ENCODE results near the gene PRG2.

PRG2 gene

DNA sequence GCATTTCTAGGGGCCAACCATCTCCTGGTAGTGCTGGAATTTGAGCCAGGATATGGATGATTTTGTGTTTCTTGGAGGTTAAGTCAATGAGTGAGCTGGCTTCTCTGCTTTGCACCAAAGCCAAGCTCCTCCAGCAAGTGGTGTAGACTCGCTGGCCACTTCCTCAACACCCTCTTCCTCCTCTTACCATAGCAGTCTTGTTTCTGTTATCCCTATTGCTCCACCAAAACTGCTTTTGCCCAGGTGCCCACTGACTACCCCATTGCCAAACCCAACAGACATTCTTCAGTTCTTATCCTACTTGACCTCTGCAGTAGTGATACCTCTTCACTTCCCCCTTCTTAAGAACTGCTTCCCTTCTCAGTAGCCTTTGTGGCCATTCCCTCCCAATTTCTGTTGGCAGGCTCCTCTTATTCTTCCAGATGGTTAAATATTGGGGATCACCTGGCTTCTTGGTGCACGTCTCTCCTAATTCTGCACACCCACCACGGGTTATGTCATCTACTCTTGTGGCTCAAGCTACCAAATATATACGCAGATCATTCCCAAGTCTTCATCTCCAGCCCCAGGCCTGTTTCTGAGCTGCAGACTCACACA, 7.0 kb upstream of the PRG2 start:
- CTCF ChIA-PET = no interaction called here

DNA sequence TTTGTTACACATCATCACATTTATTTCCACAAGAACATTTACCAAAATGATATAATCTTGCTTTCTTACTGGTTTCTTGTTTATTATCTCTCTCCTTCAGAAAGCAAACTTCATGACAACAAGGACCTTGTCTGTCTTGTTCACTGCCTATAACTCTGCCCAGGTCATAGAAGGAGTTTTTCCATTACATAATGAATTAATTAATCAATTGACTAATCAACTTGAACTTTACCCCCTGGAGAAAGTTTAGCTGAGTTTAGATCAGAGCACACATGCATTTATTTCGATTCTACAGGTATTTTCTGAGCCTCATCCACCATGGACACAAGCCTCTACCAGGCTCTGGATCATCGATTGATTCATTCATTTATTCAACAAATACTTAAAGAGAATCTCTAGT, 6.3 kb upstream of the PRG2 start:
- no peaks in the 10 kb centered on the region for H3K36me3 Mint-ChIP-seq
- no peak for DNase-seq
- no peak overlapping the region for H3K4me3 Mint-ChIP-seq
- H3K27ac Mint-ChIP-seq = no peak overlapping the region
- H3K9me3 Mint-ChIP-seq = no peaks in the 10 kb centered on the region
- CTCF ChIA-PET = no interaction called here
- no peaks in the 10 kb centered on the region for H3K27me3 Mint-ChIP-seq
- H3K4me1 Mint-ChIP-seq = no peaks in the 10 kb centered on the region

More for the DNA sequence above, 7.0 kb upstream of the PRG2 start:
- H3K4me1 Mint-ChIP-seq = no peaks in the 10 kb centered on the region
- H3K9me3 Mint-ChIP-seq = no peaks in the 10 kb centered on the region
- no peaks in the 10 kb centered on the region for H3K36me3 Mint-ChIP-seq
- no peaks in the 10 kb centered on the region for H3K27me3 Mint-ChIP-seq
- H3K27ac Mint-ChIP-seq = no peak overlapping the region
- no peak overlapping the region for H3K4me3 Mint-ChIP-seq
- no peak for DNase-seq

DNA sequence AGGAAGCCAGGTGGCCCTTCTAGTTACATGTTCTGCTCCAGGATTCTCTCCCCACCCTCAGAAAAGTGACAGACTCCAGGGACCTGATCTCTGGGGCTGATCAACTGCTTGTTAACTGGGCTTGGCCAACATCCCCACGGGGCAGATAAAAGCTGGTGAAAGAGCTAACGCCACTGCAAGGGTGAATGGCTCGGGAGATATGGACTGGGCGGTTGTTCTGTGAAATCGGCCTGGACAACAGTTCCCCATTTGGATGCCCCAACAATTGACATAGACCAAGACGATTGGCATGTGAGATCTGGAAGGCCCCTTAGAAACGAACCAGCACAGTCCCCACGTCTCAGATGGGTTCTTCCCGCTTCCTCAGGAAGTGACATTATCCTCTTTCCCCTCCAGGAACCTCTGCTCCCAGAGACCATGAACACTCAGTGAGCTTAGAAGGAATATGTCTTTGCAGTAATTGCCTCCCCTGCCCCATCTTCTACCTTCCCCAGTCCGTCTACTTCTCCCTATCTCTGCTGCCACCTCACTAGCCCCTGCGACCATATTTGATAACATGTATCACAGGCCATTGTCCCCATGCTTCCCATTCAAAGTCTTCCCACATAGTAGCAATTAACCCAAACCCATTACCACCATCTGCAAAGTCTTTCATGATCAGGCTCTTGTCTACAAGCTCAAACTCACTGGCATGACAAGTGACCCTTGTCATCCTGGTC, 5.6 kb upstream of the PRG2 start:
- Mint-ChIP-seq H3K4me1 (no peaks in the 10 kb centered on the region), H3K4me3 (no peak overlapping the region), H3K27ac (no peak overlapping the region), H3K9me3 (no peaks in the 10 kb centered on the region), H3K27me3 (no peaks in the 10 kb centered on the region), H3K36me3 (no peaks in the 10 kb centered on the region)
- DNase-seq = no peak
- CTCF ChIA-PET = interaction anchor here (2.3 kb wide), 1 partner anchor 62 kb away, joined by 7 read pairs; no protein-coding TSS in a partner anchor

DNA sequence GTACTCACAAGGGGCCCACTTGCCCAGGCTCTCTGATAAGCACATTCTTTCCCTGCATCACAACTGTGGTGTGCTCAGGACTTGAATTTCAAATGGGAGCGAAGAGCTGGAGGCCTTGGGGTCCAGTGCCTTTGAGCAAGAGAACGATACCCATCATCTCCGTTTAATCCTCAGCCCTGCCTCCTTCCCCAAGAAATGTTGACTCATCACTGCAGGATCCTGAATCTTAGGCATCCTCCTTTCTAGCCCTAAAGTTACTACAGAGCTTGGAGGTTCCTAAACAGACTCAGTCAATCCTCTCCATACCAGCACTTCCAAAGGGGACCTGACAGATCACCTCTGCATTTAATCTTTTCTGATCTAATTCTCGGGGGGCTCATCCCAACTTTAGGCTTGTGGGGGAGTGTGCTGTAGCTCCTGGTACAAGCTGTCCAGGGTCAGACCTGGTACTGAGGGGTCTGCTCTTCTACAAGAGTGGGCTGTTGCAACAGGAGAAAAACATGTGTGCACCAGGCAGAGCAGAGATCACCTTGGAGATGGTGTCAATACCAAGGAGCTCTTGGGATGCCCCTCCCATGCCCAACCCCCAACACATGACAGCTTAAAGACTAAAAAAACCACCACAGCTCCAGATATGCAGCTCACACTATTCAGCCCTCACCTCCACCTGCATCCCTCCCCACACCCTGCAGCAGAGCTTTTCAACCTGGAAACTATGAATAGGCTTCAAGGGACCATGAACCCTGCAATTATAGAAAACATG, 3.9 kb upstream of the PRG2 start:
- H3K27me3 Mint-ChIP-seq = peaks cover 4% of the 10 kb centered on the region
- CTCF ChIA-PET = interaction anchor here (2.3 kb wide), 1 partner anchor 63 kb away, joined by 7 read pairs; no protein-coding TSS in a partner anchor
- no peak overlapping the region for H3K27ac Mint-ChIP-seq
- DNase-seq = no peak
- H3K9me3 Mint-ChIP-seq = no peaks in the 10 kb centered on the region
- H3K4me3 Mint-ChIP-seq = no peak overlapping the region
- no peaks in the 10 kb centered on the region for H3K4me1 Mint-ChIP-seq
- H3K36me3 Mint-ChIP-seq = no peaks in the 10 kb centered on the region

DNA sequence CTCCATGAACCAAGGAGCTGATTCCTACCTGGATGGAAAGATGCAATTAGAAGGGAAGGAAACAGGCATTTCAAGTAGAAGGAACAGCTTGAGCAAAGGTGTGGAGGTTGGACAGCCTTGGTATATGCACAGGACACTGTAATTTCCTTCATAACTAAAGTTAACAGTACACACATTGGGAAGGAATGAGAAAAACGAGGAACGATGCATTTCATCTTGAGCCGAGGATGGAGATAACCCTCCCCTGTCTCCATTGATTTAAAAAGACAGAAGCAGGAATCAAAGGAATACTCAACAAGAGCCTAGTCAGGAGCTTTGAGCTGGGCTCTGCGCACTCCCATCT, 2.3 kb upstream of the PRG2 start:
- peaks cover 4% of the 10 kb centered on the region for H3K27me3 Mint-ChIP-seq
- H3K4me3 Mint-ChIP-seq = no peak overlapping the region
- CTCF ChIA-PET = interaction anchor here (0.6 to 1.0 kb wide), 3 partner anchors 26 to 88 kb away, joined by 3 read pairs; no protein-coding TSS in a partner anchor
- DNase-seq = no peak
- no peaks in the 10 kb centered on the region for H3K4me1 Mint-ChIP-seq
- no peaks in the 10 kb centered on the region for H3K36me3 Mint-ChIP-seq
- H3K27ac Mint-ChIP-seq = no peak overlapping the region
- H3K9me3 Mint-ChIP-seq = no peaks in the 10 kb centered on the region

DNA sequence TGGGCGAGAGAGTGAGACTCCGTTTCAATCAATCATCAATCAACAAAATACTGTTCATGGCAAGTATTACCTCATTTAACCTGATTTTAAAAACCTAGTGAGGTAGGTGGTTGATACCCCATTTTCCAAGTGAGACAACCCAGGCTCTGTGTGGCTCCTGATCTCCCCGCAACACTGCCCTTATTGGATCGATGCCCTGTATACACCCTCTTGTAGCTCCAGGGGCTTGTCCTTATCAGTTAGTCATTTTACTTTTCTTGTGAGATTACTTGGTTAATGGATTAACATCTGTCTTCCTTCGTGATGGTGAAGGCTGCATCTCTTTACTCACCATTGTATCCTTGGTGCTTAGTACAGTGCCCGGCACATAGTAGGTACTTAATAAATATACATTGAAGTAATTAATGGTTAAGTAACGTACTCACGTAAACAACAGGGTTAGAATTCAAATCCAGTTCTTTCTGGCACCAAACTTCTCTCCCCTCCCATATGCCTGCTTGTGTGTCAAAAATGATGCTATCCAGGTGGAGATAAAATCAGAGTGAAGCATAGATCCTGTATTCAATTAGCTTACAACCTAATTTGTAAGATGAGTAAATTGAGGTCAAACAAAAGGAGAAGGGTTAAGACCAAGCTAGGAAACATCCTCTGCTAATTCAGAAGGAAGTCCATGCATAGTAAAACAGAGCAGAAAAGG, 1.8 kb upstream of the PRG2 start:
- CTCF ChIA-PET = interaction anchor here (0.9 to 1.0 kb wide), 2 partner anchors 89 to 101 kb away, joined by 3 read pairs; no protein-coding TSS in a partner anchor
- Mint-ChIP-seq H3K27ac (no peak overlapping the region), H3K27me3 (peaks cover 4% of the 10 kb centered on the region), H3K4me1 (no peaks in the 10 kb centered on the region), H3K4me3 (no peak overlapping the region), H3K9me3 (no peaks in the 10 kb centered on the region), H3K36me3 (no peaks in the 10 kb centered on the region)
- DNase-seq = no peak

DNA sequence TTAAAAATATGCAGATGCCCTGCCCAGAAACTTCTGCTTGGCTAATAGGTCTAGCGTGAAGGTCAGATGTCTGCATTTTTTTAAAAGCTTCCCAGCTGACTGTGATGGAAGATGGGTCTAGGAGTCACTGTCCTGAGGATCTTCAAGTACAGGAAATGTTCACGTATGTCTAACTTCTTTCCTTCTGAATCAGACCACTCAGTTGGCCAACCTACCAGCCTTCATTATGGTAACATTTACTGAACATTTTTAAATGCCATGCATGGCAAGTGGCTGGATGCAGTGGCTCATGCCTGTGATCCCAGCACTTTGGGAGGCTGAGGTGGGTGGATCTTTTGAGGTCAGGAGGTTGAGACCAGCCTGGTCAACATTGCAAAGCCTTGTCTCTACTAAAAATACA, 1.1 kb upstream of the PRG2 start:
- no peak overlapping the region for H3K27ac Mint-ChIP-seq
- H3K36me3 Mint-ChIP-seq = no peaks in the 10 kb centered on the region
- no peaks in the 10 kb centered on the region for H3K4me1 Mint-ChIP-seq
- no peak overlapping the region for H3K4me3 Mint-ChIP-seq
- DNase-seq = no peak
- H3K9me3 Mint-ChIP-seq = no peaks in the 10 kb centered on the region
- CTCF ChIA-PET = interaction anchor here (1.0 kb wide), 1 partner anchor 102 kb away, joined by 3 read pairs; no protein-coding TSS in a partner anchor
- H3K27me3 Mint-ChIP-seq = peaks cover 4% of the 10 kb centered on the region

DNA sequence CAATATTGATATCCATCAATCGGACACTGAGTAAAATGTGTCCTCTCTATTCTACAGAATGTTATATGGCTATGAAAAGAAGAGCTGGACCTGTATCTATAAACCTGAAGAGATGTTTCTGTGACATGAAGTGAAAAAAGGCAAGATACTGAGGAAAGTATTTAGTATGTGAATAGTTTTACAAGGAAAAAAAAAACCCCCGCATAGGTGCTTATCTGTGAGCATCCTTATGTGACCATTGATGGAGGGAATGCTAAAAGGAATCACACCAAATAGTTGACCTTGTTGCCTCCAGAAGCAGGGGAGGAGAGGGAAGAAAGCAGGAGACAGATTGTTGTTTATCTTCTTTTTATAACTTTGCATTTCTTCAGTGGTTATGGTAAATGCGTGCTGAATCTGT, 661 bp upstream of the PRG2 start:
- H3K27ac Mint-ChIP-seq = no peak overlapping the region
- no peaks in the 10 kb centered on the region for H3K36me3 Mint-ChIP-seq
- CTCF ChIA-PET = interaction anchor here (1.0 kb wide), 1 partner anchor 102 kb away, joined by 3 read pairs; no protein-coding TSS in a partner anchor

DNA sequence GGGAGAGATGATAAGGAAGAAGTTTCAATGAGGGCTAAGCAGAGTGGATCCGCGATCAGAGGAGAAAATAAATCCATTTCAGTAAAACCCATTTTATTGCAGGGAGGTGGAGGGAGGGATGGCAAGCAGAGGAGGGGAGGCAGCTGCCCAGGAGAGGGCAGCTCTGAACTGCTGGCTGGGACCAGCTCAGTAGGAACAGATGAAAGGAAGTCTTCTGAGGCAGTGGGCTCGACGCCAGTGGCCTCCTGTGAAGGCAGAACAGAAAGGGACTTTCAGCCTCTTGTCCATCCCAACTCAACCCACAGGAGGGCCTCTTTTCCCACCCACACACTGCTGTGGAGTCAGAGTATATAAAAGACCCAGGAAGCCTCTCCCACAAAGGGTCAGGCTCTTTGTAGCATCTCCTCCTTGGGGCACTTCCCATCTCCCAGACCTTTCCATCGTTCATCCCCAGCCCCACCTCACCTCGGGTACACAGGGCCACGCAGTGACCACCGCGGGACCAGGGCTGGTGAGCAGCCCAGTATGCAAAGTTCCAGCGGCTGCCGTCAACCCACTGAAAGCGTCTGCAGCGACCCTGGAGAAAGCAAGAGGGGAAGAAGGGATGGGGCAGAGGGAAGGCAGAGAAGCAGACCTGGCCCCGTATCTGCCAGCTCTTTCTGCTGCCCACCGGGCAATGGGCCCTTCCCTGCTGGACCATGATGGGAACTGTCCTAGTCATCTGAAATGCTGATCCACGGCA, 3.0 kb downstream of the PRG2 start:
- H3K4me3 Mint-ChIP-seq = no peak overlapping the region
- H3K9me3 Mint-ChIP-seq = no peaks in the 10 kb centered on the region
- CTCF ChIA-PET = no interaction called here
- no peaks in the 10 kb centered on the region for H3K36me3 Mint-ChIP-seq
- H3K27me3 Mint-ChIP-seq = peaks cover 12% of the 10 kb centered on the region
- DNase-seq = no peak
- H3K4me1 Mint-ChIP-seq = no peaks in the 10 kb centered on the region
- no peak overlapping the region for H3K27ac Mint-ChIP-seq

More for the DNA sequence above, 661 bp upstream of the PRG2 start:
- DNase-seq = no peak
- Mint-ChIP-seq H3K9me3 (no peaks in the 10 kb centered on the region), H3K4me3 (no peak overlapping the region), H3K27me3 (peaks cover 4% of the 10 kb centered on the region), H3K4me1 (no peaks in the 10 kb centered on the region)

DNA sequence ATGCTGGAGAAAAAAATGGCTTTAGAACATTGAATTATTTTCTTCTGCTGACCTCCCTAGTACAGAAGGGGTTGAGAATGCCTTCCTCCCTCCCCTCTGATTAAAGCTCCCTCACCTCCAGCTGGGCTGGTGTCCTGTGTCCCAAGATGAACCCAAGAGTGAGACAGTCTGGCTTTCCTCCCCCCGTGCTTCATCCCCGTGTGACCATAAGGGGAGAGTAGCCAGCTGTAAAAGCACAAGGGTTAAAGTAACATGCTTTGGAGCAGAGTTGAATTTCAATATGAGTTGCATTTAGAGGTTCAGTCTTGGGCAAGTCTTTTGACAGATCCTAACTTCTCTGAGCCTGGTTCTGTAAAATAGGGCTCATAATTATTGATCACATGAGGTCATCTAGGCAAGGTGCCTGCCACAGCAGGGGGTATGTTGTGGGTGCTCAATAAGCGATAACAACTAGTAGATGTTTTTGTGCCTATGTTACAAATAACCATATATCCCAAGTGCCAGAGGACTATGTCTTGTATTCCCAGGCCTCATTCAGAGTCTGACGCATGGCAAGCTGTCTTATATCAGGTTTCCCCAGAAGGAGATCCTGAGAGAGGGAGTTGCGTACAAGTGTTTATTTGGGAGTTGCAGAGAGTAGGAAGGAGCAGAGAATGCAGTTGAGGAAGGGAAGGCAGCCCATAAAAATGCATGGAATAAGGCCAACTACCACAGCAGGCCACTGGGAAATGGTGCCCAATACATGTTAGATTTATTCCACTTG, 4.1 kb downstream of the PRG2 start:
- peaks cover 22% of the 10 kb centered on the region for H3K27me3 Mint-ChIP-seq
- no peaks in the 10 kb centered on the region for H3K9me3 Mint-ChIP-seq
- no peak overlapping the region for H3K27ac Mint-ChIP-seq
- H3K4me3 Mint-ChIP-seq = no peak overlapping the region
- no peaks in the 10 kb centered on the region for H3K4me1 Mint-ChIP-seq
- CTCF ChIA-PET = no interaction called here
- H3K36me3 Mint-ChIP-seq = no peaks in the 10 kb centered on the region
- no peak for DNase-seq

DNA sequence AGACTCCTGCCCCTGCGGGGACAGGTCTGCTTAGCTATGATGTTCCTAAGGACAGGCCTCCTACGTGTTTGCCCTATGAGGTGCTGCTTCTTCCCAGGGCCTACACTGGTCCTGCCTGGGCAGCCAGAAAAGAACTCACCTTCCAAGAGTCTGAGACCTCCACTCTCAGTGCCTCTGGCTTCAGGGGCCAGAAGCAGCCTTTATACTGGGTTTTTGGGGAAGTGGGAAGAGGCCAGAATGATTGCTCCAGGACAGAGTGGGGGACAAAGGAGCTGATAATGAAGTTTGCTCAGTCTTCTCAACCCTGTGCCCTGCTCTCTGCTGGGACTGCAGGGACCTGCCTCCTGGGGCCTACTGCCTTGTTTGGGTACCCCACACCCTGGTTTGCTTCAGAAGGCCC, 9.5 kb downstream of the PRG2 start, which contains the start of gene PRG3:
Gene PRG3, minus strand, starts transcription at position 176 of the 400 bp plus-strand sequence. CDS start 442 bp downstream, outside the sequence.
- no peak within 1 kb of the TSS for H3K27ac Mint-ChIP-seq
- H3K4me3 Mint-ChIP-seq = no peak within 1 kb of the TSS
- no peaks in the 10 kb centered on the region for H3K4me1 Mint-ChIP-seq
- H3K9me3 Mint-ChIP-seq = no peaks in the 10 kb centered on the region
- peaks cover 51% of the 10 kb centered on the region for H3K27me3 Mint-ChIP-seq
- no peak for DNase-seq
- no peaks in the 10 kb centered on the region for H3K36me3 Mint-ChIP-seq
- CTCF ChIA-PET = no interaction called here

DNA sequence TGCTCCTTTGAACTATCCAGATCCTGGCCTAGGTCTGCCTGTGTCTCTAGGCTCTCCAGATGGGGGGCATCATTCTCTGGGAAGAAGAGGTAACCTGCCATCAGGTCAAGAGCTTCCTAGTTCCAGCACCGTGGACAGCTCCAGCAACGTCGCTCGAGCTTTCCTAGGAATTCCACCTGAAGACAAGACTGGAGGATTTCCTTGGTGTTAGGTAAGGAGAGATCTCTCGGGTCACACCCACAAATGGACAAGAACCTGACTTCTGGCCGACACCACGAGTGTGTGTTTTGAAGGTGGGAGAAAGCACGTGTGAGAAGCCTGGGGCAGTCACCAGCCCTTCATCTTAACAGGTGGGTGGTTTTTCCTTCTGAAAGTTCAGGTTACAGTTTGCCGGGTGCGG, 10.7 kb downstream of the PRG2 start:
- Mint-ChIP-seq H3K4me3 (no peak overlapping the region), H3K4me1 (no peaks in the 10 kb centered on the region), H3K36me3 (no peaks in the 10 kb centered on the region), H3K9me3 (no peaks in the 10 kb centered on the region), H3K27ac (no peak overlapping the region), H3K27me3 (peaks cover 51% of the 10 kb centered on the region)
- DNase-seq = no peak
- CTCF ChIA-PET = no interaction called here

DNA sequence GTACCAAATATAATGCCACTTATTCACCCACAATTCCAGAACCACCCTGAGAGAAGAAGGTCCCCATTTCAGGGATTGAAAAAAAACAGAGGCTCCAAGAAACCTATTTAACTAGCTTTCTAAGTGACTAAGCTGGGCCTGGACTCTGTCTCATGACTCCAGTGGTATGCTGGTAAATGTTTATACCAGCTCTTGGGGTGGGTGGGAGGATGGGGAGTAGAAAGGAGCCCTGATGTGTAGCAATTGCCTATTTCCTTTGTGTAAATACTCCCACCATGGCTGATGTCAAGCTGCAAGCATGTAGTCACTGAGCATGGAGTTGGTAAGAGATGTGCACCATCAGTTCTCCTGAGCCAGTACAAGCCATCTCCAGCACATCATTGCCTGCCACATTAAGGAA, 12.3 kb downstream of the PRG2 start:
- Mint-ChIP-seq H3K27ac (no peak overlapping the region), H3K4me3 (no peak overlapping the region), H3K27me3 (peaks cover 47% of the 10 kb centered on the region), H3K36me3 (no peaks in the 10 kb centered on the region), H3K4me1 (no peaks in the 10 kb centered on the region), H3K9me3 (no peaks in the 10 kb centered on the region)
- CTCF ChIA-PET = interaction anchor here (1.4 kb wide), 1 partner anchor 28 kb away, joined by 5 read pairs; no protein-coding TSS in a partner anchor
- no peak for DNase-seq
